RWPE1 (cell line): ENCODE data around the gene PAMR1.

Source experiments
- CTCF ChIA-PET: fragments of 350-600 bp; sonication (Branson Sonifier 250); formaldehyde crosslinking; extraction: SDS; loops from one replicate; lab custom pipeline; 2021; lab: Yijun Ruan, JAX
- POLR2A ChIA-PET: fragments of 400-600 bp; formaldehyde crosslinking; extraction: SDS; loops from one replicate; lab custom pipeline; 2020; ENCODE audit warnings: antibody characterized with exemption; ENCODE audit not compliant: low non-redundant PET; lab: Yijun Ruan, JAX
- DNase-seq: peaks from one replicate; pipeline ENCODE4 v3.0.0; 2012; ENCODE audit warnings: low spot score
- H3K27ac ChIP-seq: fragments of 450-650 bp; 2 replicates; pipeline ENCODE4 v1.5.1; 2017
- CTCF ChIP-seq: fragments of 450-650 bp; conservative IDR thresholded peaks from 2 replicates; pipeline ENCODE4 v1.5.1; 2017; ENCODE audit warnings: low read depth, mild to moderate bottlenecking

Gene PAMR1

GRCh38 chr11:35546317-35546716 is 20.9 kb upstream of the PAMR1 start:
- ChIA-PET CTCF (interaction anchor here (1.1 kb wide), 1 partner anchor 9 kb away, joined by 3 read pairs; no protein-coding TSS in a partner anchor), POLR2A (no interaction called here)
- TF ChIP-seq CTCF = no peak
- no peak overlapping the region for H3K27ac ChIP-seq
- no peak for DNase-seq

DNA sequence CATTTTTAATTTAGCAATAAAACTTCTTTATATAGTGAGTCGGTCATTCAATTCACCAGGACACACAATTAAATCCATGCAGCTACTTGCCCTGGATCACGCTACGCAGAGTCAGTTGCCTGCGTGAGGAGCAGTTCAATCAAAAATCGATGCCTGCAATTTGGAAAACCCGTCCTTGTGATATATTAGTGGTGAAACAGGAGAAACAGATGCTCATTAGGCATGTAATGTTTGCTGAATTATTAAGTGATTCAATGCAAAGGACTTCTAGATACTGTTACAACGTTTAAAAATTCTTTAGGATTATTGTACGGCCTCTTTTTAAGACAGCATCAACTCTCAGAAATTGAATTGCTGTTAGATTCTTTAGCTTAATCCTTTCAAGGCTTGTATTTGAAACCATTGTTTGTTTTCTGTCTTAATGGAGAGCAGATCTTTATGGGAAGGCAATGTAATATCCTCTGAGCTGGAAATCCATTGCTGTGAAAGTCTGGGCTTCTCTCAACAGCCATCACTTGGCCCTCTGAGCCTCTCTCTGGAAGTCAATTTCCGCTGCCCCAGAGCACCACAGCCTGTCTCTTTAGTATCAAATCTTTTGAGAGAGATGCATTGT is 20.1 kb upstream of the PAMR1 start:
- no peak for TF ChIP-seq CTCF
- CTCF ChIA-PET = no interaction called here
- DNase-seq = no peak
- H3K27ac ChIP-seq = no peak overlapping the region
- POLR2A ChIA-PET = no interaction called here

GRCh38 chr11:35543481-35543880 is 18.1 kb upstream of the PAMR1 start:
- POLR2A ChIA-PET = no interaction called here
- no peak for TF ChIP-seq CTCF
- DNase-seq = no peak
- no peak overlapping the region for H3K27ac ChIP-seq
- CTCF ChIA-PET = interaction anchor here (0.6 kb wide), 1 partner anchor 357 kb away, joined by 3 read pairs; no protein-coding TSS in a partner anchor

GRCh38 chr11:35541621-35542375 is 16.4 kb upstream of the PAMR1 start:
- ChIA-PET CTCF (interaction anchor here (0.6 kb wide), 1 partner anchor 54 kb away, joined by 3 read pairs; no protein-coding TSS in a partner anchor), POLR2A (no interaction called here)
- no peak overlapping the region for H3K27ac ChIP-seq
- no peak for TF ChIP-seq CTCF
- DNase-seq = no peak

DNA sequence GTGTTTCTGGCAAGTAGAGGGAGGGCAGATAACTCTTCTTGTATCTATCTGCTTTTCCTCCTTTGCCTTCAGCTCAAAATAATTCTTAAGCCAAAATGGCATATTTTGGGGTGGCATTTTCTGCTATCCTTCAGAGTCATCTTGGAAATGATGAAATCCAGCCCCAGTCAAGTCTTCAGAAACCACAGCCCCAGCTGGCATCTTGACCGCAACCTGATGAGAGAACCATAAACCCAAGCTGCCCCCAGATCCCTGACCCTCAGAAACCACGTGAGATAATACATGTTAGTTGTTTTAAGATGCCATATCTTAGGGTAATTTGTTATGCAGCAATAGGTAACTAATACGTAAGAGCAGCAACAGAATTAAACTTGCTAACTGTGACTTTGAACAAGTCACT is 15.1 kb upstream of the PAMR1 start:
- ChIA-PET CTCF (interaction anchor here (0.9 kb wide), 1 partner anchor 15 kb away, joined by 3 read pairs; no protein-coding TSS in a partner anchor), POLR2A (no interaction called here)
- H3K27ac ChIP-seq = no peak overlapping the region
- no peak for DNase-seq
- no peak for TF ChIP-seq CTCF

DNA sequence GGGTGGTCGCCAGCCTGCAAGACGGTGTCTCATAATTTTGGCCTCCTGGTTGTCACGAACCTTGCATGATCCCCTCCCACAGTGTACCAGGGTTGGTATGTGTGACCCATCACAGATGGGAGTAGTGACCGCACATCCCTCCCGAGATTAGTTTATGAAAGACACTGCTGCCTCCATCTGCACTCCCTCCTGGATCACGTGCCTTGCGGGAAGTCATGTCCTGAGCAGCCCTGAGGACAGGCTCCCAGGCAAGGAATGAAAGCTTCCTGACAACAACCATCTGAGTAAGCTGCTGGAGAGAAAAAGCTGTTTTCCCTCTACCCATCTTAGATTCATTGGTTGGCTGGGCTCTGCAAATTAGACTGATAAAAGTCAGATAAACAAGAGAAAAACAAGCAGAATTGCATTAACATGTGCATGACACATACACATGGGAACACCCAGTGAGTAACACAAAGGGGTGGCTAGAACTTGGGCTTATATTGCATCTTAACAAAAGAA is 14.4 kb upstream of the PAMR1 start:
- no peak for TF ChIP-seq CTCF

More for the DNA sequence above, 14.4 kb upstream of the PAMR1 start:
- ChIA-PET POLR2A (no interaction called here), CTCF (interaction anchor here (0.9 kb wide), 1 partner anchor 16 kb away, joined by 3 read pairs; no protein-coding TSS in a partner anchor)
- no peak overlapping the region for H3K27ac ChIP-seq
- no peak for DNase-seq
